ENCODE results near the gene EGLN1. TPM values are rescaled to one million over a fixed set of nuclear protein-coding genes. Genes with fewer than 3 reads are reported as not detected.

The EGLN1 gene
- total RNA-seq, 2 experiments from 2014 or later: 19.0 to 36.6 TPM

DNA sequence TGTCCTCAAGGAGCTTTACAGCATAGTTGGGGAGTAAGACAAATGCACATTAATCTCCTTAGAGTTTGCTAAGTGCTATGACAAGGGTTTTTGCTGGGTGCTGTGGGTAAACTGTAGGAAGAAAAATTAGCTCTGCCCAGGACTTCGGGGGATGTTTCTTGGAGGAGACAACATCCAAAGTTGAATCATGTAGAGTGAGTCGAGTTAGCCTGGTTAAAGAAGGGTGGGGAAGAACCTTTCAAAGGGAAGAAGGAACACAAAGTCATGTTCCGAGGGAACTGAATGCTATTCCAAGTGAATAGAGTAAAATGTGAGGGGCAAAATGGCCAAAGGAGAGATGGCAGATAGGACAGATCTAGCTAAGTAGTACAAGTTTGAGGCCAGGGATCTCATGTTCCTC lies 66.9 kb downstream of the EGLN1 start:
- intact Hi-C loops (cut with micrococcal nuclease; ENCODE audit: unreplicated experiment): loop anchor here (5.0 kb wide), 1 partner anchor 172 kb away; the partner anchor contains the start of gene TSNAX
- Histone ChIP-seq H3K36me3 (ENCODE audit: insufficient read depth, low read length) (peaks cover 43% of the 10 kb centered on the region), H3K9me3 (ENCODE audit: low read length) (no peaks in the 10 kb centered on the region), H3K79me2 (ENCODE audit: insufficient read depth, low read depth, low read length) (no peaks in the 10 kb centered on the region), H3K27ac (ENCODE audit: low read depth, low read length, poor library complexity, severe bottlenecking) (no peak overlapping the region), H3K4me3 (ENCODE audit: low read depth, low read length, poor library complexity, severe bottlenecking) (no peak overlapping the region), H4K20me1 (ENCODE audit: insufficient read depth, low read length) (no peaks in the 10 kb centered on the region), H3K9me2 (ENCODE audit: insufficient read depth, low read length) (no peaks in the 10 kb centered on the region), H2AFZ (ENCODE audit: low read length) (no peak overlapping the region), H3K4me1 (ENCODE audit: insufficient read depth, low read length, poor library complexity, severe bottlenecking) (no peaks in the 10 kb centered on the region), H3K4me2 (ENCODE audit: low read length) (no peak overlapping the region)
- no TSS peak for BruUV-seq (replicated peaks)
- DNase-seq (ENCODE audit: low spot score): no peak
- ChIA-PET POLR2A (interaction anchor here (0.7 to 1.4 kb wide), 3 partner anchors 8 to 159 kb away, joined by 3 read pairs; no protein-coding TSS in a partner anchor), CTCF (ENCODE audit: unreplicated experiment) (no interaction called here)
- TF ChIP-seq, protein P1, sequence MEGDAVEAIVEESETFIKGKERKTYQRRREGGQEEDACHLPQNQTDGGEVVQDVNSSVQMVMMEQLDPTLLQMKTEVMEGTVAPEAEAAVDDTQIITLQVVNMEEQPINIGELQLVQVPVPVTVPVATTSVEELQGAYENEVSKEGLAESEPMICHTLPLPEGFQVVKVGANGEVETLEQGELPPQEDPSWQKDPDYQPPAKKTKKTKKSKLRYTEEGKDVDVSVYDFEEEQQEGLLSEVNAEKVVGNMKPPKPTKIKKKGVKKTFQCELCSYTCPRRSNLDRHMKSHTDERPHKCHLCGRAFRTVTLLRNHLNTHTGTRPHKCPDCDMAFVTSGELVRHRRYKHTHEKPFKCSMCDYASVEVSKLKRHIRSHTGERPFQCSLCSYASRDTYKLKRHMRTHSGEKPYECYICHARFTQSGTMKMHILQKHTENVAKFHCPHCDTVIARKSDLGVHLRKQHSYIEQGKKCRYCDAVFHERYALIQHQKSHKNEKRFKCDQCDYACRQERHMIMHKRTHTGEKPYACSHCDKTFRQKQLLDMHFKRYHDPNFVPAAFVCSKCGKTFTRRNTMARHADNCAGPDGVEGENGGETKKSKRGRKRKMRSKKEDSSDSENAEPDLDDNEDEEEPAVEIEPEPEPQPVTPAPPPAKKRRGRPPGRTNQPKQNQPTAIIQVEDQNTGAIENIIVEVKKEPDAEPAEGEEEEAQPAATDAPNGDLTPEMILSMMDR (conservative IDR thresholded peaks at IDR 0.05; ENCODE audit: low read length): no peak
- TF ChIP-seq EZH2phosphoT487 (IDR thresholded peaks at IDR 0.05; ENCODE audit: borderline replicate concordance, low read depth, low read length): no peak

- no peaks in the 10 kb centered on the region for H4K20me1 ChIP-seq (ENCODE audit: insufficient read depth, low read length)
- H3K27ac ChIP-seq (ENCODE audit: low read depth, low read length, poor library complexity, severe bottlenecking): no peak overlapping the region
- ChIA-PET POLR2A (interaction anchor here (0.7 to 1.4 kb wide), 3 partner anchors 9 to 158 kb away, joined by 3 read pairs; no protein-coding TSS in a partner anchor), CTCF (ENCODE audit: unreplicated experiment) (no interaction called here)
- H3K4me1 ChIP-seq (ENCODE audit: insufficient read depth, low read length, poor library complexity, severe bottlenecking): no peaks in the 10 kb centered on the region
- peaks cover 50% of the 10 kb centered on the region for H3K36me3 ChIP-seq (ENCODE audit: insufficient read depth, low read length)
- no peak for DNase-seq (ENCODE audit: low spot score)
- intact Hi-C loops (cut with micrococcal nuclease; ENCODE audit: unreplicated experiment): loop anchor here (5.0 kb wide), 1 partner anchor 173 kb away; the partner anchor contains the start of gene TSNAX
- TF ChIP-seq, protein P1 (conservative IDR thresholded peaks at IDR 0.05; ENCODE audit: low read length): no peak
- TF ChIP-seq EZH2phosphoT487 (IDR thresholded peaks at IDR 0.05; ENCODE audit: borderline replicate concordance, low read depth, low read length): no peak
- no peak overlapping the region for H3K4me2 ChIP-seq (ENCODE audit: low read length)
- H3K9me2 ChIP-seq (ENCODE audit: insufficient read depth, low read length): no peaks in the 10 kb centered on the region
- no TSS peak for BruUV-seq (replicated peaks)
- no peak overlapping the region for H3K4me3 ChIP-seq (ENCODE audit: low read depth, low read length, poor library complexity, severe bottlenecking)
- no peaks in the 10 kb centered on the region for H3K79me2 ChIP-seq (ENCODE audit: insufficient read depth, low read depth, low read length)
- no peaks in the 10 kb centered on the region for H3K9me3 ChIP-seq (ENCODE audit: low read length)
- no peak overlapping the region for H2AFZ ChIP-seq (ENCODE audit: low read length)
Observed at GRCh38 chr1:231354330-231355020, 67.6 kb downstream of the EGLN1 start.

GRCh38 chr1:231353086-231353485 lies 69.0 kb downstream of the EGLN1 start:
- TSS peak; percentile 33 for BruUV-seq (replicated peaks)
- intact Hi-C loops (cut with micrococcal nuclease; ENCODE audit: unreplicated experiment): no loop called here
- Histone ChIP-seq H3K4me1 (ENCODE audit: insufficient read depth, low read length, poor library complexity, severe bottlenecking) (no peaks in the 10 kb centered on the region), H3K36me3 (ENCODE audit: insufficient read depth, low read length) (peaks cover 63% of the 10 kb centered on the region), H3K9me3 (ENCODE audit: low read length) (no peaks in the 10 kb centered on the region), H3K9me2 (ENCODE audit: insufficient read depth, low read length) (no peaks in the 10 kb centered on the region), H3K4me2 (ENCODE audit: low read length) (no peak overlapping the region), H3K27ac (ENCODE audit: low read depth, low read length, poor library complexity, severe bottlenecking) (no peak overlapping the region), H3K4me3 (ENCODE audit: low read depth, low read length, poor library complexity, severe bottlenecking) (no peak overlapping the region), H2AFZ (ENCODE audit: low read length) (no peak overlapping the region), H4K20me1 (ENCODE audit: insufficient read depth, low read length) (no peaks in the 10 kb centered on the region), H3K79me2 (ENCODE audit: insufficient read depth, low read depth, low read length) (no peaks in the 10 kb centered on the region)
- DNase-seq (ENCODE audit: low spot score): no peak
- ChIA-PET CTCF (ENCODE audit: unreplicated experiment) (no interaction called here), POLR2A (no interaction called here)
- TF ChIP-seq, protein P1 (conservative IDR thresholded peaks at IDR 0.05; ENCODE audit: low read length): no peak
- TF ChIP-seq EZH2phosphoT487 (IDR thresholded peaks at IDR 0.05; ENCODE audit: borderline replicate concordance, low read depth, low read length): no peak
